ENCODE data around the gene SMAD7. TPM values are rescaled to one million over a fixed set of nuclear protein-coding genes. Genes with fewer than 3 reads are reported as not detected.
"Not testable (repeated sequence)": the region's sequence is repeated elsewhere in the genome, so short reads cannot be mapped to it uniquely, and the experiment has no call there.

SMAD7 gene
- polyA plus RNA-seq, 3 donors, result 6.8 to 53.8 (median 18.1) TPM

DNA sequence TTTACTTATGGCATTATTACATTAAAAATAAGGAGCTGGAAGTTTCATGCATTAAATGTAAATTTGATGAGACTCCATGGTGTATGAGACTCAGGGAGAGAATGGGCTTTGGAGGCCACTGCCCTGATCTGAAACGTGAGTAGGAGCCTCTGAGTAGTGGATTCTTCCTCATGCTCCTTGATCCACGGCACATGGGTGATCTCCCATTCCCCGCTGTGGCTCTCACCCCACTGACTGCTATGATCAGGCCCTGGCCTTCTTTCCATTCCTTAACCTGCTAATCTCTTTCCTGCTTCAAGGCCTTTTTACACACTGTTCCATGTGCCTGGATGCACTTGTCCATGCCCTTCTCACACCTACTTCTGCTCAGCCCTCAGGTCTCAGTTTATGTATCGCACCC is 68.4 kb downstream of the SMAD7 start:
- H3K27ac ChIP-seq (ENCODE audit: low read depth, low read length), result no peak overlapping the region
- 92 to 99% (median 98%) methylated on average over 4 of the region's 4 CpGs for WGBS, 3 donors

DNA sequence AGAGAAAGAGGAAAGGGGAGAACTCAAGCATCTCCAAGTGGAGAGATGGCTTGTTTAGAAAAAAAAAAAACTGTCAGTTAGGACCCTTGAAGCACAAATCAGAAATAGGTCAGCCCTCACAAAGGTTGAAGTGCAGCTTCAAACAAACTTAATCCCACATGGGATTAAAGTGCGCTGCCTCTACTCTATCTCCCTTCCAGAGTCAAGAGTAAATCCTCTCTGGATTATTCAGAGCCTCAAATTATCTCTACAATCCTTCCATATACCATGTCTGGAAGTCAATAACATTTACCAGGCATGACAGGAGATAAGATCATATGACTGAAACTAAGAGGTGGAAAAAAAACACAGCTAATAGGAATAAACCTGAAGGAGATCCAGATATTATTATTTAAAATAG is 69.8 kb downstream of the SMAD7 start:
- H3K27ac ChIP-seq (ENCODE audit: low read depth, low read length), result no peak overlapping the region
- 96 to 100% (median 98%) methylated on average over 1 of the region's 1 CpG for WGBS, 3 donors

DNA sequence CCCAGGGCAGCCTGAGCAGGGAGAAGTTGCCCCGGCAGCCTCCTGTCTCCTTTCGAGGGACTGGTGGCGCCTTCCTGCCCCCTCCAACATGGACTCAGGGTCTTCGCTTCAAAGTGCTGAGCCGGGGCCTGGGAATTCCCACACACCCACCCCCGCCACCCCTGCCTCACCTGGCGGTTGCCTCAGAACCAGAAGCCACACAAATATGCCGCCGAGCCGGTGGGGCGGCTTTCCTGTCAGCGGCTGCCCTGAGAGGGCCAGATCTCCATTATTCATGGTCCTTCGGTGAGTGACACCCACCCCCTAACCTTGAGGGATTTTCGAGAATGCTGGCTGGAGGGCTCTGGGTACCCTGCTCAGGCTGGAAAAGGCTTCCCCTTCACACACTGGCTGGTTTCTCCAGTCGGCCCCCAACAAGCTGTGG is 71.7 kb downstream of the SMAD7 start:
- 54 to 83% (median 77%) methylated on average over 15 of the region's 15 CpGs for WGBS, 3 donors
- H3K27ac ChIP-seq (ENCODE audit: low read depth, low read length), result no peak overlapping the region

DNA sequence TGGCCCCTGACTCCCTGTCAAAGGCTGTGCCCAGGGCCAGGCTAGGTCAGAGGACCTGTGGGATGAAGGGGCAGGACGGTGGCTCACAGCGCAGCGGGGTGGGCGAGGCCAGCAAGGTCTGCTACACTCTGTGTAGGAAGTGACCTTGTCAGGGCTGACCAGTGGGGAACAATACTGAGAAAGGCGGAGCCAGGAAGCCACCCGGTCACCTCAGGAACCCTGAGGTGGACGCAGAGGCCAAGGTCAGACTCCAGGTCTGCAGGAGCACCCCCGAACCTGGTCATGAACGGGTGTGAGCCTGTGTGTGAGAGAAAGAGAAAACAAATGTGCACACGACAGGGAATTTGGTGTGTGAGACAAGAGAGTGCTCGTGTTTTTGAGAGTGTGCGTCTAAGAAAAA is 72.3 kb downstream of the SMAD7 start:
- WGBS, 3 donors, result 52 to 71% (median 69%) methylated on average over 12 of the region's 12 CpGs
- no peak overlapping the region for H3K27ac ChIP-seq (ENCODE audit: low read depth, low read length)

DNA sequence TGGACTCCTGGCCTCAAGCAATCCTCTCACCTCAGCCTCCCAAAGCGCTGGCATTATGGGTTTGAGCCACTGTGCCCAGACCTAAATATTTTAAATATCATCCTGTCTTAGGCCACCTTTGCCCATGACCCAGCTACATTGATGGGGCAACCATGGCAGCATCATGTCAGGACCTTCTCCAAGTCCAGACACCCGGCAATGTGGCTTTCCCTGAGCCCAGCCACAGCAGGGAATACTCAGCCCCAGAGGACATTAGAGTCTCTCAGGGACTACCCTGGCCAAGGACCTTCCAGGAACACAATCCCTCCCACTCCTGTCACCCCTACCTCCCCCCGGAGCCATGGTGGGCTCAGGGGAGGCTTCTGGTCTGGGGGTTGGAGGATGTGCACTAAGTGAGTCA is 72.8 kb downstream of the SMAD7 start:
- 87 to 89% (median 88%) methylated on average over 3 of the region's 3 CpGs for WGBS, 3 donors

DNA sequence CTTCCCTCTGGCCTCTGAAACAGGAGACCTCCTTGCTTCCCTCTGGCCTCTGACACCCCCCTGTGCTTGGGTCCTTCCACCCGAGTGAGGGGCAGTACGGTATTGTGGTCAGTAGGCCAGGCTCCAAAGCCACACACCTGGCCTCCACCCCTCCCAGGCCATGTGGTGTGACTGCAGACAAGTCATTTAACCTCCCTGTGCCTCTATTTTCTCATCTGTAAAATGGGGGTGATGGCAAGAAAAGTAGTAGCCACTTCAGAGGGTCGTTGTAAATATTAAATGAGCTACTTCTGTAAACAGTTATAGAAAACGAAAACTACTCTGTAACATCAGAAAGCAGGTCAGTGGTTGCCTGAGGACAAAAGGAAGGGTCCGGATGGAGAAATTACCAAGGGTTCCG is 74.2 kb downstream of the SMAD7 start:
- 91 to 96% (median 96%) methylated on average over 6 of the region's 6 CpGs for WGBS, 3 donors
- H3K27ac ChIP-seq (ENCODE audit: low read depth, low read length), result no peak overlapping the region

More for the DNA sequence above, 72.8 kb downstream of the SMAD7 start:
- no peak overlapping the region for H3K27ac ChIP-seq (ENCODE audit: low read depth, low read length)

DNA sequence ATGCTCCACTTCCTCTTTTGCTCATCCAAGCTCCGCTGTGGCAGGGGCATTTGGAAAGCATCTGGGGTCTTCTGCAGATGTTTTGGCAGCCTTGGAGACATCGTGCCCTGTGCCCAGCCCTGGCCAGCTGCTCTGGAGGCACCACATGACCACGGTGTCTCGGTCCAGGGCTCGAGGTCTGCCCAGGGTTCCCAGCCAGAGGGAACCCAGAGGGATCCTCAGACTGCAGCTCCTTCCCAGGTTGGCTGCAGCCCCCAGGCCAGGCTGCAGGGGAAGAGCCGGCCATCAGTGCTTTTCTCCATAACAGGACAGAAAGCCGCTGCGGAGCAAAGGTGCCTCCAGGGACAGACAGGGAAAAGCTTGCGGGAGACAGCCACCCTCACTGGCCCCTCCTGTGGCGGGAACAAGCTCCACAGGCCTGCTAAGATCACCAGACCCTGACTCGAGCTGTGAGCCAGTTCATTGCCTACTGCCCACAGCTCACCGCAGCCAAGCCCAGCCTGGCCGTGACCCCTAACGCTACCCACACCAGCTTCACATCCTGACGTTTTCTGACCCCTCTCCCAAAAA is 74.7 kb downstream of the SMAD7 start:
- WGBS, 3 donors, result 76 to 80% (median 79%) methylated on average over 14 to 15 of the region's 15 CpGs

DNA sequence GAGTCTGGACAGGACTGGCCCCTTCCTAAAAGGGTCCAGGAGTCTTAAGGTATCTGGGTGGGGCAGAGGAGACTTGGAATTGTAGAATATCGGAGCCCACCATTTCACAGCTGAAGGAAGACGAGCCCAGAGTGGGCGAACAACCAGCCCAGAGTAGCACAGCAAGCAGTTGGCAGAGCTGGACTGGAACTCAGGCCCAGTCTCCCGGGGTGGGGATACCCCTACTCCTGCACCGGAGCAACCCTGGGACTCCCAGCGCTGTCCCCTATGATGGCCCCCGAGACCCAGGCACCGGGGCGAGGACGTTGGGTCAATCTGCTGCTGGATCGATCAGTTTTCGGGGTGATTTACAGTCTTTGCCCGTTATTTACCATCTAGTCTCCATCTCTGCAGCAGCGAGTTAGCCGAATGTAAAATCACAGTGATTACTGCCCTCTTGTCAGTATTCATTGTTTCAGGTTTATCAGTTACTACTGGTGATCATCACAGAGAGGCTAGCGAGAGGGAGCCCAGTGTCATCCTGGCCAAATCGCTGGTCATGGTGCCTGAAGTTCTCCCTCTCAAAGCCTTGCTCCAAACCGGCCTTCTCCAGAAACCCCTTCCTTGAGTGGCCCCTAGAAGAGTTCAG is 75.3 kb downstream of the SMAD7 start:
- WGBS, 3 donors, result 90 to 93% (median 92%) methylated on average over 18 of the region's 18 CpGs
- H3K27ac ChIP-seq (ENCODE audit: low read depth, low read length), result no peak overlapping the region

More for the DNA sequence above, 74.7 kb downstream of the SMAD7 start:
- H3K27ac ChIP-seq (ENCODE audit: low read depth, low read length), result no peak overlapping the region

DNA sequence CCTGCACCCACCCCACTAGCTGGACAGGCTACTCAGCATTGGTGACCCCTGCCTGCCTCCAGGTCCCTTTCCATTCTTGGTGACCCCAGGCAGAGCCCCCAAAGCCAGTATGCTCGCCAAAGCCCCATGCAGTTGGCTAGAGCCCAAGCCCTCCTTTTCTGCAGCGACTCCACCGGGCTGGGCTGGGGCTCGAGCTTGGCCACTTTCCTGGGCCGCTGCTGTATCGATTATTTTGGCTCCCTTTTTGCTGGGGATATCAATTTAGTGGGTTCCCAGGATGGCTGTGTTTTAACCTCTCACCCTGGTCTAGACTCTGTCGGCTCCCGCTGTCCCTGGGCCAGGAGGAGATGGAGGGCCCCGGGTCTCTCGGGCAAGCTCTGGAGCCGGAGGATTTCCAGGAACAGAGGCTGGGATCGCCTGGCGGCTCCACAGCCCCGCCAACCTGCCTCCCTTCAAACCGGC is 76.0 kb downstream of the SMAD7 start:
- WGBS, 3 donors, result 72 to 80% (median 78%) methylated on average over 15 of the region's 15 CpGs

DNA sequence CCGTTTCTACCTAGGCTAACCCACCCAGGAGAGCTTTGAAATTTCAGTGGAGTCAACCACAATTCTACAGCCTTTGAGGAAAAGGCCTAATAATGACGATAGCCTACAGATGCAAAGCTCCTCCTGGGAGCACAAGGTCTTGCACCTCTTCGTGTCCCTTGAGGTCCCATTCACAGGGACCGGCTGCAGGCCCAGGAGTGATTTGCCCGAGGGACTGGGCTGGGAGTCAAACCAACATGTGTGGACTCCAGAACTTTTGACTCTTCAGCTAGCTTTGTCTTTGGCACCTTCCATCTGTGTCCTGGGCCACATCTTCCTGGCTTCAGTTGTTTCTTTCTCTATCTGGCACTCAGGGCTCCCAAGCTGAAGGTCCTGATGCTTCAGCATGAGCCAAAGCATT is 76.5 kb downstream of the SMAD7 start:
- WGBS, 3 donors, result 82 to 95% (median 88%) methylated on average over 5 of the region's 5 CpGs
- H3K27ac ChIP-seq (ENCODE audit: low read depth, low read length), result no peak overlapping the region

More for the DNA sequence above, 76.0 kb downstream of the SMAD7 start:
- H3K27ac ChIP-seq (ENCODE audit: low read depth, low read length), result no peak overlapping the region

DNA sequence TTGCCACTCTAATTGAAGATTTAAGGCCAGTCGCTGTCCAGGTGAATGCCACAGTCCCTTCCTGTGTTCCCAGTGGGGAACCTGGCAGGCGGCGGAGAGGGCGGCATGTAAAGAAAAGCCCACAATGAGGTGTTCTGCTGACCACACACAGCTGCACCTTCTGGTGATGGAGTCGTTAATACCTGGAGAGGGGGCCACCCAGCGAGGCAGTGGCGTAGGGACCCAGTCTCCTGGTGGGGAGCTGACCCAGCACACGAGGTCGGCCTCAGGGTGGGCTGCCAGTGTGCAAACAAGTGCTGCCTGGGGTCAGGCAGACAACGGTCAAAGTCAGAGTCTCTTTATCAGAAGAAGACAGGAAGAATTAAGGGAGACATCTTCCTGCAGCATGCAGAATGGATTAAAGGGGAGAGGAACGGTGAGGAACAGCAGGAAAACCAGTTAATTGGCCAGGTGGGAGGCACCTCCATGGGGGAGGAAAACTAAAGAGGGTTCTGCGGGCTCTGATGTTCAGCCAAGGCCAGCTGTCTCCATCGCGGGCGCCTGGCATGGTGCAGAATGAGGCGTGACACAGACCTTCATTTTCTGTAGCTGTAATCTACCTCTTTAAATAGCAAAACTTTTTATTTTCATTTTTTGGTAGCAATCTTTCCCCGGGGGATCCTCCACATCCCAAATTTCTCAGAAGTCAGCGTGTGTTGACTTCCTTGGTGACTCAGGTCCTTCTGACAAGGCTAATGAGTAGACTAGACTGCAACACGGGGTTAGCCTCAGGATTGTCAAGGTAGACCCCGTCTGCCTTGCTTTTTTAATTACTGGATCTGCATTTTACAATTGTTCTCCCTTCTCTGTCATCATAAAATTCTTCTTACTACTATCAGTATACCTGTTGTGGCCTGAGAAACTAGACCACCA is 78.3 kb downstream of the SMAD7 start:
- WGBS, 3 donors, result 82 to 85% (median 83%) methylated on average over 20 of the region's 20 CpGs
- no peak overlapping the region for H3K27ac ChIP-seq (ENCODE audit: low read depth, low read length)

DNA sequence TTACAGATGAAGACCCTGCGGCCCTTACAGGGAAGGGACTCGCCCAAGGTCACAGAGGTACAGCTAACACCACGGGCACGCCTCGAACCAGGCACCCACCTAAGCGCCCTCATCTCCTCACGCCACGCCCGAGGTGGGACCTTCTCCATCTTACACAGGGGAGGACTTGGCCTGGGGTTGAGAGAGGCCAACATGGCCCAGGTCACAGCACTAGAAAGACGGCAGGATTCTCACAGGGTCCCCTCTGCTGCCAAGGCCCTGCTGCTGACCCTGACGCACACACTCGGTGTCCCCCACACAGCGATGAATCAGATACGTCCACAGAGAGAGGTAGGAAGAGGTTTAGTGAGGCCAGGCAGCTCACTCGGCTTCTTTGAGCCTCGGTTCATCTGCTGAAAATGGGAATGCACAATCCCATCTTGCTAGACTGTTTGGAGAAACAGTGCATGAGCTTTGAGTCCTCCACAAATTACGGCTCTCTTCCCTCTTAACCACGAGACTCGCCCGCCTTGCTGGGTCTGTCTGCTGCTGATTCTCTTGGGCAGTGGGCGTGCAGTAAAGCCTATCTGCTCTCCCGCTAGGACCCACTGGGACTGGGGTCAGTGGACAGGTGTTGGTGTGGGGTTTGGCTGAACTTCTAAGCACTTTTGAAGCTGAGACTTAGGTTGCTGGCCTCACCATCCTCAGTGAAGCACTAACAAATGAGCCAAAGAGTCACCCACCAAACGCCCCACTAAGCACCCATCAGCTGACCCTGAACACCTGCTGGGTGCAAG is 79.2 kb downstream of the SMAD7 start:
- 89 to 96% (median 92%) methylated on average over 23 of the region's 23 CpGs for WGBS, 3 donors
- no peak overlapping the region for H3K27ac ChIP-seq (ENCODE audit: low read depth, low read length)

DNA sequence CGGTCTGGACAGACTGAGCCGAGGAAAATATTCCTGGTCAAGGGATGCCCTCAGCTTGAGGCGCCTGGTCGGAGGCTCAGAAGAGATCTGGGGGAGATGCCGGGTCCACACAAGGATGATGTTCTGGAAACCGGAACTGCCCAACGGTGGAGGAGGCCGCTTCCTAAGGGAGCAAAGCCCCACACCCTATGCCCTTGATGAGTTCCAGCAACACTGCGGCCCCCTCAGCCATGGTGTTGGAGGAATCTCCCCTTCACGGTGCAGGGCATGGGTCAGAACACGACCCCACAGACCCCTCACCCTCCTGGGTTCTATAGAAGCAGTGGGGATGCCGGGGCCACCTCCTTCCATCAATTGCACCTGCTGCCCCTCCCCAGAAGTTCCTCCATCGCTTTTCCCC is 79.8 kb downstream of the SMAD7 start:
- H3K27ac ChIP-seq (ENCODE audit: low read depth, low read length), result not testable (repeated sequence)
- WGBS, 3 donors, result 88 to 94% (median 92%) methylated on average over 13 of the region's 13 CpGs
